DLD1 (cell line): Measurements from ENCODE around the gene ANKRD60.

Experiments used
- in situ Hi-C: cut with HindIII; loops from 2 replicates; pipeline ENCODE4 v1.10.0; 2017; ENCODE audit warnings: low sequenced_read_pairs

The ANKRD60 gene

GRCh38 chr20:58225452-58226200 is 2.8 kb downstream of the ANKRD60 start:
- in situ Hi-C loops, result loop anchor here (10.0 to 25.0 kb wide), 2 partner anchors 187 to 711 kb away; no protein-coding TSS in a partner anchor

- in situ Hi-C loops, result loop anchor here (10.0 to 25.0 kb wide), 2 partner anchors 187 to 710 kb away; no protein-coding TSS in a partner anchor
These were observed 3.5 kb downstream of the ANKRD60 start for GRCh38 chr20:58224974-58225373.

- in situ Hi-C loops, result loop anchor here (10.0 kb wide), 1 partner anchor 709 kb away; no protein-coding TSS in a partner anchor
These were observed 4.4 kb downstream of the ANKRD60 start for GRCh38 chr20:58224097-58224496.

GRCh38 chr20:58223358-58223941 is 5.0 kb downstream of the ANKRD60 start:
- in situ Hi-C loops, result loop anchor here (10.0 kb wide), 1 partner anchor 709 kb away; no protein-coding TSS in a partner anchor

GRCh38 chr20:58222446-58222845 is 6.0 kb downstream of the ANKRD60 start:
- in situ Hi-C loops, result loop anchor here (10.0 kb wide), 1 partner anchor 708 kb away; no protein-coding TSS in a partner anchor

- in situ Hi-C loops, result no loop called here
These were observed 9.1 kb downstream of the ANKRD60 start for GRCh38 chr20:58219342-58219700.

GRCh38 chr20:58218665-58219341 is 9.7 kb downstream of the ANKRD60 start:
- in situ Hi-C loops, result no loop called here

- in situ Hi-C loops, result no loop called here
These were observed 12.1 kb downstream of the ANKRD60 start for GRCh38 chr20:58216334-58216733.

GRCh38 chr20:58215116-58215515 is 13.3 kb downstream of the ANKRD60 start:
- in situ Hi-C loops, result no loop called here

- in situ Hi-C loops, result no loop called here
These were observed 14.1 kb downstream of the ANKRD60 start for GRCh38 chr20:58214310-58214709.

- in situ Hi-C loops, result no loop called here
These were observed 14.7 kb downstream of the ANKRD60 start for GRCh38 chr20:58213716-58214115.

GRCh38 chr20:58213121-58213520 is 15.3 kb downstream of the ANKRD60 start:
- in situ Hi-C loops, result no loop called here

GRCh38 chr20:58212636-58213035 is 15.8 kb downstream of the ANKRD60 start:
- in situ Hi-C loops, result no loop called here

GRCh38 chr20:58210398-58210747 is 18.1 kb downstream of the ANKRD60 start:
- in situ Hi-C loops, result no loop called here

- in situ Hi-C loops, result no loop called here
These were observed 18.6 kb downstream of the ANKRD60 start for GRCh38 chr20:58209652-58210397.

GRCh38 chr20:58208944-58209343 is 19.5 kb downstream of the ANKRD60 start:
- in situ Hi-C loops, result no loop called here

GRCh38 chr20:58205850-58206249 is 22.6 kb downstream of the ANKRD60 start:
- in situ Hi-C loops, result no loop called here

- in situ Hi-C loops, result no loop called here
These were observed 26.4 kb downstream of the ANKRD60 start for GRCh38 chr20:58202044-58202443.

- in situ Hi-C loops, result no loop called here
These were observed 26.8 kb downstream of the ANKRD60 start for GRCh38 chr20:58201616-58202015.

- in situ Hi-C loops, result loop anchor here (25.0 kb wide), 1 partner anchor 562 kb away; no protein-coding TSS in a partner anchor
These were observed 29.0 kb downstream of the ANKRD60 start for GRCh38 chr20:58199469-58199868.

- in situ Hi-C loops, result loop anchor here (25.0 kb wide), 1 partner anchor 562 kb away; no protein-coding TSS in a partner anchor
These were observed 29.5 kb downstream of the ANKRD60 start for GRCh38 chr20:58198901-58199355.
